Ishikawa (cell line): ENCODE data around the gene IGFBP2.

ENCODE experiments used
- CEBPB ChIP-seq: IDR thresholded peaks from 2 replicates; pipeline ENCODE4 v1.6.1; 2012
- CREB1 ChIP-seq: IDR thresholded peaks from 2 replicates; pipeline ENCODE4 v1.6.1; 2012; ENCODE audit warnings: low read depth
- EGR1 ChIP-seq: IDR thresholded peaks from 2 replicates; pipeline ENCODE4 v1.6.1; 2012
- EP300 ChIP-seq: IDR thresholded peaks from 2 replicates; pipeline ENCODE4 v1.6.1; 2012; ENCODE audit warnings: borderline replicate concordance
- FOXM1 ChIP-seq: IDR thresholded peaks from 2 replicates; pipeline ENCODE4 v1.6.1; 2012; ENCODE audit warnings: low read depth, borderline replicate concordance
- MAX ChIP-seq: IDR thresholded peaks from 2 replicates; pipeline ENCODE4 v1.6.1; 2012
- NFIC ChIP-seq: IDR thresholded peaks from 2 replicates; pipeline ENCODE4 v1.6.1; 2012
- RAD21 ChIP-seq: IDR thresholded peaks from 2 replicates; pipeline ENCODE4 v1.6.1; 2012; ENCODE audit warnings: low read depth
- REST ChIP-seq: IDR thresholded peaks from 2 replicates; pipeline ENCODE4 v1.6.1; 2012; ENCODE audit warnings: low read depth, mild to moderate bottlenecking
- TAF1 ChIP-seq: IDR thresholded peaks from 2 replicates; pipeline ENCODE4 v1.6.1; 2012; ENCODE audit warnings: low read depth, mild to moderate bottlenecking
- TCF12 ChIP-seq: IDR thresholded peaks from 2 replicates; pipeline ENCODE4 v1.6.1; 2012; ENCODE audit warnings: low read depth
- TEAD4 ChIP-seq: IDR thresholded peaks from 2 replicates; pipeline ENCODE4 v1.6.1; 2012
- USF1 ChIP-seq: IDR thresholded peaks from 2 replicates; pipeline ENCODE4 v1.6.1; 2012
- YY1 ChIP-seq: IDR thresholded peaks from 2 replicates; pipeline ENCODE4 v1.6.1; 2012; ENCODE audit warnings: low read depth
- ZBTB7A ChIP-seq: IDR thresholded peaks from 2 replicates; pipeline ENCODE4 v1.6.1; 2012; ENCODE audit warnings: low read depth

IGFBP2 gene

GRCh38 chr2:216635171-216635570 lies 2.0 kb downstream of the IGFBP2 start:
- no peak for TF ChIP-seq TCF12
- TF ChIP-seq TEAD4 = no peak
- no peak for TF ChIP-seq MAX
- TF ChIP-seq REST = no peak
- no peak for TF ChIP-seq FOXM1
- no peak for TF ChIP-seq CEBPB
- TF ChIP-seq RAD21 = no peak
- TF ChIP-seq YY1 = no peak
- TF ChIP-seq CREB1 = no peak
- no peak for TF ChIP-seq USF1
- TF ChIP-seq NFIC = no peak
- no peak for TF ChIP-seq TAF1
- TF ChIP-seq EP300 = no peak
- no peak for TF ChIP-seq EGR1
- TF ChIP-seq ZBTB7A = no peak

- TF ChIP-seq REST (no peak), TAF1 (no peak), NFIC (no peak), TCF12 (no peak), RAD21 (no peak), USF1 (no peak), YY1 (no peak), EGR1 (no peak), ZBTB7A (no peak), FOXM1 (no peak), MAX (no peak), EP300 (no peak), CEBPB (no peak), TEAD4 (no peak), CREB1 (no peak)
Observed at GRCh38 chr2:216635701-216636550, 2.7 kb downstream of the IGFBP2 start.

GRCh38 chr2:216636551-216637450 lies 3.6 kb downstream of the IGFBP2 start:
- TF ChIP-seq TAF1 = no peak
- TF ChIP-seq TCF12 = no peak
- no peak for TF ChIP-seq USF1
- TF ChIP-seq MAX = no peak
- no peak for TF ChIP-seq FOXM1
- no peak for TF ChIP-seq ZBTB7A
- no peak for TF ChIP-seq TEAD4
- TF ChIP-seq REST = no peak
- no peak for TF ChIP-seq YY1
- no peak for TF ChIP-seq EP300
- TF ChIP-seq CREB1 = no peak
- TF ChIP-seq NFIC = no peak
- TF ChIP-seq RAD21 = no peak
- TF ChIP-seq EGR1 = no peak
